ENCODE results near the gene FAM228A. TPM values are rescaled to one million over a fixed set of nuclear protein-coding genes. Genes with fewer than 3 reads are reported as not detected.

FAM228A gene
- total and polyA plus RNA-seq, 2 of the 4 experiments (the other 2 are of a cell fraction), result not detected

DNA sequence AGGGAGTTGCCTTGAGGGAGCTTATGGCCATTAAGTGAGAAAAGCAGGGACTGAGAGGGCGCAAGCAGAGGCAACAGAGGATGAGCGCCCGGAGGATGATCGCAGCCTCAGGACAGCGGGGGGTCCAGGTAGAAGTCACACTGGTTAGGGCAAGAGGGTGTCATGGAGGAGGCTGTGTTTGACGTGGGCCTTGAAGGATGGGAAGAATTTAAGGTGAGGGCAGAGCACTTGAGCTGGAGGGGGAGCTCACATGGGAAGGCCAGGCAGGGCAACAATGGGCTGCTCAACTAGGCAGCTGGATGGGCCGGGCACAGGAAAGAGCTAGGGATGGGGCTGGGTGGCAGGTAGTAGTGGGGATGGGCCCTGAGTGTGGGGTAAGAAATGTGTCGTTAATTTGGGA, 31.9 kb downstream of the FAM228A start:
- dilution Hi-C loops (cut with HindIII; ENCODE audit: low sequenced_read_pairs, unreplicated experiment) (no loop called here), intact Hi-C loops (cut with micrococcal nuclease) (no loop called here), in situ Hi-C loops (cut with MboI; ENCODE audit: low sequenced_read_pairs) (no loop called here)
- TF ChIP-seq, protein P1, sequence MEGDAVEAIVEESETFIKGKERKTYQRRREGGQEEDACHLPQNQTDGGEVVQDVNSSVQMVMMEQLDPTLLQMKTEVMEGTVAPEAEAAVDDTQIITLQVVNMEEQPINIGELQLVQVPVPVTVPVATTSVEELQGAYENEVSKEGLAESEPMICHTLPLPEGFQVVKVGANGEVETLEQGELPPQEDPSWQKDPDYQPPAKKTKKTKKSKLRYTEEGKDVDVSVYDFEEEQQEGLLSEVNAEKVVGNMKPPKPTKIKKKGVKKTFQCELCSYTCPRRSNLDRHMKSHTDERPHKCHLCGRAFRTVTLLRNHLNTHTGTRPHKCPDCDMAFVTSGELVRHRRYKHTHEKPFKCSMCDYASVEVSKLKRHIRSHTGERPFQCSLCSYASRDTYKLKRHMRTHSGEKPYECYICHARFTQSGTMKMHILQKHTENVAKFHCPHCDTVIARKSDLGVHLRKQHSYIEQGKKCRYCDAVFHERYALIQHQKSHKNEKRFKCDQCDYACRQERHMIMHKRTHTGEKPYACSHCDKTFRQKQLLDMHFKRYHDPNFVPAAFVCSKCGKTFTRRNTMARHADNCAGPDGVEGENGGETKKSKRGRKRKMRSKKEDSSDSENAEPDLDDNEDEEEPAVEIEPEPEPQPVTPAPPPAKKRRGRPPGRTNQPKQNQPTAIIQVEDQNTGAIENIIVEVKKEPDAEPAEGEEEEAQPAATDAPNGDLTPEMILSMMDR (conservative IDR thresholded peaks at IDR 0.05; ENCODE audit: low read depth, low read length), result no peak
- TF ChIP-seq MAFK (IDR thresholded peaks at IDR 0.05; ENCODE audit: low read depth, low read length) (no peak), RFX5 (IDR thresholded peaks at IDR 0.05; ENCODE audit: low read depth, low read length) (no peak), MXI1 (IDR thresholded peaks at IDR 0.05; ENCODE audit: borderline replicate concordance, low read depth, low read length) (no peak), NFE2L2 (IDR thresholded peaks at IDR 0.05; ENCODE audit: low read depth, low read length) (no peak), FOS (IDR thresholded peaks at IDR 0.05; ENCODE audit: low read depth, low read length) (no peak), MAZ (IDR thresholded peaks at IDR 0.05; ENCODE audit: borderline replicate concordance, low read depth, low read length) (no peak), POLR2A (IDR thresholded peaks at IDR 0.05; ENCODE audit: low read depth, low read length) (no peak), RAD21 (IDR thresholded peaks at IDR 0.05; ENCODE audit: low read length) (no peak), RCOR1 (IDR thresholded peaks at IDR 0.05; ENCODE audit: insufficient replicate concordance, low read length) (no peak), CHD1 (IDR thresholded peaks at IDR 0.05; ENCODE audit: low read depth, low read length) (no peak), CEBPB (IDR thresholded peaks at IDR 0.05; ENCODE audit: low read depth, low read length) (no peak), BHLHE40 (IDR thresholded peaks at IDR 0.05; ENCODE audit: low read depth, low read length) (no peak), SMC3 (IDR thresholded peaks at IDR 0.05; ENCODE audit: low read depth, low read length) (no peak)
- TF ChIP-seq, protein P2, sequence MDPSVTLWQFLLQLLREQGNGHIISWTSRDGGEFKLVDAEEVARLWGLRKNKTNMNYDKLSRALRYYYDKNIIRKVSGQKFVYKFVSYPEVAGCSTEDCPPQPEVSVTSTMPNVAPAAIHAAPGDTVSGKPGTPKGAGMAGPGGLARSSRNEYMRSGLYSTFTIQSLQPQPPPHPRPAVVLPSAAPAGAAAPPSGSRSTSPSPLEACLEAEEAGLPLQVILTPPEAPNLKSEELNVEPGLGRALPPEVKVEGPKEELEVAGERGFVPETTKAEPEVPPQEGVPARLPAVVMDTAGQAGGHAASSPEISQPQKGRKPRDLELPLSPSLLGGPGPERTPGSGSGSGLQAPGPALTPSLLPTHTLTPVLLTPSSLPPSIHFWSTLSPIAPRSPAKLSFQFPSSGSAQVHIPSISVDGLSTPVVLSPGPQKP (IDR thresholded peaks at IDR 0.05; ENCODE audit: borderline replicate concordance, low read depth, low read length), result no peak
- TF ChIP-seq, protein P3, sequence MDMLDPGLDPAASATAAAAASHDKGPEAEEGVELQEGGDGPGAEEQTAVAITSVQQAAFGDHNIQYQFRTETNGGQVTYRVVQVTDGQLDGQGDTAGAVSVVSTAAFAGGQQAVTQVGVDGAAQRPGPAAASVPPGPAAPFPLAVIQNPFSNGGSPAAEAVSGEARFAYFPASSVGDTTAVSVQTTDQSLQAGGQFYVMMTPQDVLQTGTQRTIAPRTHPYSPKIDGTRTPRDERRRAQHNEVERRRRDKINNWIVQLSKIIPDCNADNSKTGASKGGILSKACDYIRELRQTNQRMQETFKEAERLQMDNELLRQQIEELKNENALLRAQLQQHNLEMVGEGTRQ (IDR thresholded peaks at IDR 0.05; ENCODE audit: low read depth, low read length), result no peak
- Histone ChIP-seq H3K56ac (ENCODE audit: extremely low read depth, insufficient read depth, low read length) (no peak overlapping the region), H3K18ac (ENCODE audit: low read depth, low read length) (no peak overlapping the region), H3K4me3 (ENCODE audit: insufficient read depth, low read depth, low read length) (no peak overlapping the region), H3K14ac (replicated peaks; ENCODE audit: low read depth, low read length) (no peak overlapping the region), H2BK20ac (ENCODE audit: low read depth, low read length) (no peak overlapping the region), H2AK5ac (ENCODE audit: low read depth, low read length) (no peak overlapping the region), H3K27me3 (ENCODE audit: control insufficient read depth, insufficient read depth, low read length) (no peaks in the 10 kb centered on the region), H3K9ac (ENCODE audit: low read depth, low read length) (no peak overlapping the region), H3K9me1 (ENCODE audit: insufficient read depth, low read length) (no peaks in the 10 kb centered on the region; the same call in 1 of the 2 replicates), H2BK5ac (ENCODE audit: low read depth, low read length, poor library complexity, severe bottlenecking) (no peak overlapping the region), H3K27ac (ENCODE audit: insufficient read depth, low read length) (no peak overlapping the region), H3K36me3 (ENCODE audit: control insufficient read depth, insufficient read depth, low read length) (peaks cover 36% of the 10 kb centered on the region), H4K5ac (ENCODE audit: low read depth, low read length) (no peak overlapping the region), H4K20me1 (ENCODE audit: insufficient read depth, low read length) (no peaks in the 10 kb centered on the region; the same call in 1 of the 2 replicates), H4K8ac (ENCODE audit: low read depth in 2 of 2, low read length in 2 of 2) (no peak overlapping the region), H3K4me2 (ENCODE audit: low read depth, low read length) (no peak overlapping the region), H3K9me3 (ENCODE audit: control insufficient read depth, insufficient read depth, low read length) (no peaks in the 10 kb centered on the region), H3K23ac (ENCODE audit: low read depth, low read length) (no peak overlapping the region), H2AFZ (replicated peaks; ENCODE audit: low read length, poor library complexity) (no peak overlapping the region), H2BK120ac (ENCODE audit: low read depth, low read length) (no peak overlapping the region), H2AK9ac (replicated peaks; ENCODE audit: low read depth, low read length, poor library complexity) (no peak overlapping the region), H3K4ac (ENCODE audit: low read depth, low read length) (no peak overlapping the region), H3K4me1 (ENCODE audit: control insufficient read depth, insufficient read depth, low read length) (no peaks in the 10 kb centered on the region), H4K91ac (ENCODE audit: insufficient read depth, low read depth, low read length) (no peak overlapping the region), H3K79me1 (ENCODE audit: low read depth in 1 of 2, low read length in 2 of 2) (no peaks in the 10 kb centered on the region), H2BK15ac (ENCODE audit: low read depth, low read length) (no peak overlapping the region)
- no peak for ATAC-seq (ENCODE audit: low read depth)
- 76% methylated on average over 8 of the region's 8 CpGs; no CpG with 5 or more reads in 1 of the 2 experiments for WGBS, 2 experiments (ENCODE audit: extremely low coverage in 2 of 2, insufficient read length in 1 of 2)
- POLR2A ChIA-PET (ENCODE audit: unreplicated experiment), result no interaction called here
- DNase-seq, result no peak
- CTCF ChIA-PET, result no interaction called here
- no TSS peak for BruUV-seq (replicated peaks)
